ENCODE results near the gene G6PD.
"Not testable (repeated sequence)": the region's sequence is repeated elsewhere in the genome, so short reads cannot be mapped to it uniquely, and the experiment has no call there.

G6PD gene

GRCh38 chrX:154512879-154513553 lies 33.6 kb downstream of the G6PD start:
- DNase-seq = no peak

- DNase-seq = no peak
Observed at GRCh38 chrX:154511761-154512160, 34.9 kb downstream of the G6PD start.

- DNase-seq = no peak
Observed at GRCh38 chrX:154509455-154509854, 37.2 kb downstream of the G6PD start.

GRCh38 chrX:154508384-154508745 lies 38.3 kb downstream of the G6PD start:
- no peak for DNase-seq

- no peak for DNase-seq
Observed at GRCh38 chrX:154507673-154508383, 38.8 kb downstream of the G6PD start.

- DNase-seq = no peak
Observed at GRCh38 chrX:154506483-154507332, 39.9 kb downstream of the G6PD start.

DNA sequence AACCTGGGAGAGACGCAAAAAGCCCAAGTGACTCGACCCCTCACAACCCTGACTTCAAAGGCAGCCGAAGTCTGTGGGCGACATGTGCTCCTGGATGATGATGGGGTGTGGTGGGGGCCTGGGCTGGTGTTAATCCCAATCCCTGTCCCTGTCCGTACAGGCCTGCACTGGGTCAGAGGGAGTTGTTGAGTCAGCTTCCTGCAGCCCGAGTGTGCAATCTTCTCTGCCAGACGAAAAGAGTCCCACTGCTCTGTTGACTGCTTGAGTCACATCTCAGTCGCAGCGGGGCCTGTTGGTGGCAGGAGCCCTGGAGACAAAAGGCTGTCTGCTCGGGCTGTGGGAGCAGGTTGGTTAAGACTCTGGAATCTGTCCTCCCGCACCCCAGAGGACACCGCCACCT lies 40.9 kb downstream of the G6PD start:
- no peak for DNase-seq

DNA sequence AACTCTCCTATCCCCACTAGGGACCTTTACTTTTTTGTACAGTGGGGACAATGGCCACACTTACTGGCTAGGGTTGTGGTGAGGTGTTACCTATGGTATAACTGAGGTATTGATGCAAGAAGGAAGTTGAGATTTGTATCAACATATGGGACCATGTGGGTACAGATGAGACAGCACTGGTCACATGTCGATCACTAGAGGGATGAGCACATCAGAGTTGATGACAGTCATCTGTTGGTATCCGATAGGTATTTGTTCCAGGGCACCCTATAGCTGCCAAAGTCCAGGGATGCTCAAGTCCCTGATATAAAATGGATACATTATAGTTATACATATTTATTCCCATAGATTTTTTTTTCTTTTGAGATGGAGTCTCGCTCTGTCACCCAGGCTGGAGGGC lies 43.7 kb downstream of the G6PD start:
- no peak for DNase-seq

- no peak for DNase-seq
Observed at GRCh38 chrX:154502098-154502497, 44.5 kb downstream of the G6PD start.

DNA sequence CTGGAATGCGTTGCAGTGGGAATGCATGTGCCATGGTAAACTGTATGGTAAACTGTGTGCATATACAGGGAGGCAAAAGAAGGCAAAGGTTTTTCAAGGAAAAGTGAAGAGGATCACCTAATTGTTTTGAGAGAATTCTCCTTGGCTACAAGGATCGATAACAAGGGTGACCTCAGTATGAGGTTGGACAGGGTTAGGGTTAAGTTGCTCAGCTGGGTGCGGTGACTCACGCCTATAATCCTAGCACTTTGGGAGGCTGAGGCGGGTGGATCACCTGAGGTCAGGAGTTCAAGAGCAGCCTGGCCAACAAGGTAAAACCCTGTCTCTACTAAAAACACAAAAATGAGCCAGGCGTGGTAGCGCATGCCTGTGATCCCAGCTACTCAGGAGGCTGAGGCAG lies 45.2 kb downstream of the G6PD start:
- not testable (repeated sequence) for DNase-seq

GRCh38 chrX:154496591-154497137 lies 50.0 kb downstream of the G6PD start:
- DNase-seq = not testable (repeated sequence)

- DNase-seq = peak; percentile 12
Observed at GRCh38 chrX:154495472-154495922, 51.1 kb downstream of the G6PD start.

DNA sequence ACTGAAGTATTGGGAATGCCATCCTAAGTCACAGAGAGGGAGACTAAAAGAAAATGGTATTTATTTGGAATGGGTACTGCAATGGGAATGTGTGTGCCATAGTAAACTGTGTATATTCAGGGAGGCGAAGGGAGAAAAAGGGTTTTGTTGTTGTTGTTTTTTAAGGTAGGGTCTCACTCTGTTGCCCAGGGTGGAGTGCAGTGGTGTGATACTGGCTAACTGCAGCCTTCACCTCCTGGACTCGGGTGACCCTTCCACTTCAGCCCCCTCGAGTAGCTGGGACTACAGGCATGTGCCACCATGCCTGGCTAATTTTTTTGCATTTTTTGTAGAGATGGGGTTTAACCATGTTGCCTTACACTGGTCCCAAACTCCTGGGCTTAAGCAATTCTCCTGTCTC lies 51.9 kb downstream of the G6PD start:
- no peak for DNase-seq

DNA sequence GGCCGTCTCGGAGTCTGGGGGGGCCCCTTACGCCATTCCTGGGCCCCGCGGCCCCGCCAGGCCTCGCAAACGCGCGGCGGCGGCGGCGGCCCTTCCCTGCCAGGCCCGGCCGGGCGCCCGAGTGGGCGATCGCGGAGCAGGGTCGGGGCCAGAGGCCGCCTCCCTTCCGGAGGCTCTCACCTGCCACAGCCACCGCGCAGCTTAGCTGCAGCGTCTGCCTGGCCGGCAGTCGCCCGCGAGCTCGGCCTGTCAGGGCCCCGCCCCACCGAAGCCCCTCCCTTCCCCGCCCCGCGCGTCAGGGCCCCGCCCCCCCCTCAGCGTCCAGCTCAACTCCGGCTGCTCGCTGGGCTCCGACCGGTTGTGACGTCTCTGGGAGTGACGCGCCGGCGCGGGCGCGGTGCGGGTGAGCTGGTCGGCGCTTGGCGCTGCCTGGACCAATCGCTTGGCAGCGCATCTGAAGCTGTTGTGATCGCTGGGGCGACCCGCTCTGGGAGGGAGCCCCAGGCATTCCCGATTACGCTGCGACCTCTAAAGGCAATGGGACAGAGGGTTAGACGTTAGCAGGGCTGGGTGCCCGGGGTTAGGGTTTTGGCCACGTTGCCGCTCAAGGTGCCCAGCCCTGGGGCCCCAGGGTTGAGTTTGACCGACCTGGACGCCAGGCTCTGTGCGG lies 56.1 kb downstream of the G6PD start, which contains the start of gene SLC10A3:
Gene SLC10A3, minus strand, starts transcription at position 216 of the 670 bp plus-strand sequence. CDS start 1,689 bp downstream, outside the sequence.
- DNase-seq = peak; percentile 94

GRCh38 chrX:154490021-154490413 lies 56.6 kb downstream of the G6PD start:
- DNase-seq = peak; percentile 26

DNA sequence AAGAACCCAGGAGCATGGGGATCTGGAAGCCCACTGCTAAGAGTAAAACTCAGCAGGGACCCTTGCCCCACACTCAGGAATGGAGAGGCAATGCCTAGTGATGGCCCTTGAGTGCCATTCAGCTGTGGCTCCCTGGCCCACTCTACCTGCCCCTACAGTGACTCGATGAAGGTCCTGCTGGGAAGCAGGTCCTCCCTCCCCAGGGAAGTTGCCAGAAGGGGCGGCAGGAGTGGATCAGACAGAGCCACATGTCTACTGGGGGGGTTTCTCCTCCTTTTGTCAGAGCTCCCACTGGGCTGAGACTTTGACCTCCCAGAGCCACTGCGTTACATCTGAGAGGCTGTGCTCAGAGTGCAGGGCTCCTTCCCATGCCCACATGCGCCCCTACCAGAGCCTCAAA lies 57.5 kb downstream of the G6PD start:
- DNase-seq = no peak

- no peak for DNase-seq
Observed at GRCh38 chrX:154488336-154489075, 58.1 kb downstream of the G6PD start.

DNA sequence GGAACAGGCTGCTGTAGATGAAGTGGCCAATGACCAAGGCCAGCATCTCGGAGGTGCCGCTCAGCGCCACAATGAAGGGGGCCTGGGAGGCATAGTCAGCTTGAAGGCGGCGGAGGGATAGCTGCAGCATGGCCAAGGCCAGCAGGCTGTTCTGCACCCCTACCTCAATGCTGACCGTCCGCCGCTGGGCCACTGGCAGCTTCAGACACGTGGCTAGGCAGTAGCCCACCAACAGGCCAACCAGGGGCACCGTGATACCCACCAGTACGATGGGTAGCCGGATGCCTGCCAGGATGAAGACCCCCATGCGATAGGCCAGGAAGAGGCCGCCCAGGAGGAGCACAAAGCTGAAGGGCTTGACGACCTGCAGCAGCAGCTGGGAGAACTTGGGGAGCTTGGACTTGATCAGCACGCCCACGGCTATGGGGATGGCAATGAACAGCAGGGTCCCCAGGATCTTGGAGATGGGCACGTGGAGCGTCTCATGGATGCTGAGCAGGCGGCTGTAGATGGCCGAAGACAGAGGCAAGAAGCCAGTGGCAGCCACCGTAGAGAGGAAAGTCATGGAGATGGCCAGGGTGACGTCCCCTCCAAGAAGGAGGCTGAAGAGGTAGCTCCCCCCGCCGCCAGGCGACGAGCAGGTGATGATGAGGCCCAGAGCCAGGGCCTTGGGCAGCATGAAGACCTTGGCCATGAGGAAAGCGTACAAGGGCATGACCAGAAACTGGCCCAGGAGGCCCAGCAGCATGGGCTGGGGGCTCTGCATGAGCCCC lies 58.9 kb downstream of the G6PD start:
- no peak for DNase-seq

DNA sequence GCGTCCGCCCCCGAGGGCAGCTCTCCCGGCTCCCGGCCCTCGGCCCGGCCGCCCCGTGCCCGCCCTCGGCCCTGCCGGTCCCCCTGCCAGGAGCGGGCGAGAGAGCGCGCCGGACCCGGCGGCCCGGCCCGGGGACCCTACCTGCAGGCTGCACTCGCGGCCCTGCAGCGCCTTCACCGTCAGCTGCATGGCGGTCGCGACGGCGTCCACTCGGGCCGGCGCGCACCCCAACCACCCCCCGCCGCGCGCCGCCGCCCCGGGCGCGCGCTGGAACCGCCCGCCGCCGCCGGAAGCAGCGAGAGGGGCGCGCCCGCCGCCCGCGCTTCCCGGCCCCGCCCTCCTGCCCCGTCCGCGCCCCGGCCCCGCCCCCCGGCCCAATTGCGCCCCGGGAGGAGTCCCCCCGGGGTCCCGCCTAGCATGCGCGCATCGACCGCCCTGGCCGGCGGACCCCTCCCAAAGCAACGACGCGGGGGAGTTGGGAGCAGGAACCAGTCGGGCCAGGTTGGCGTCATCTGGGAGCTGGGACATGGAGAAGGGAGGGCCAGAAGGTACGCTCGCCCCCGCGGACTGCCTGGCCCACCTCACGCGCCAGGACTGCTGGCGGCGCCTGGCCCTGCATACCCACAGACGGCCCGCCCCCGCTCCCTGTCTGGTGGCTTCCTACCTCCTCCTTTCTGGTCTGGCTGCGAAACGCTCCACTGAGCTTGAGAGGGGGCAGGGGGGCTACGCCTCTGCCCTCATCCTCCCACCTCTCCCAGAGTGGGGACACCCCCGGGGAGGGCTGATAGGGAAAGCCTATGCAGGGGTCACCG lies 60.0 kb downstream of the G6PD start, which contains the start of gene UBL4A:
Gene UBL4A, minus strand, starts transcription at position 220 of the 812 bp plus-strand sequence. Its CDS starts 31 bp downstream, at position 189.
- DNase-seq = peak; percentile 48

DNA sequence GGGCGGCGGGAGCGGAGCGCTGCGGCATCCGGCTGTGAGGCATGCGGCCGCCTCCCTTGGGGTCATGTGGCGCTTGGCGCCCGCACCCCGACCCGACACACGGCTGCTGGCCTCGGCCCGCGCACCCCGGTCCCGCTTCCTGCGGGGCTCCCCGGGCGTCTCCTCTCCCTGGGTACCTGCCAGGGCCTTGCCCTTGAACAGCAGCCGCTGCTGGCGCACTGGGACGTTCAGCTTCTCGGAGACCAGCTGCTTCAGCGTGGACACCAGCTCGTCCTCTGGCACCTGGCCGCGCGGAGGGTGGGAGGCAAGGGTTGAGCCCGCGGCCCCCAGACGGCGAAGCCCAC lies 60.6 kb downstream of the G6PD start:
- DNase-seq = peak; percentile 19

All from NCI-H1105 treated with DMSO at 0.1 percent for 48 hours (cell line).